Measurements from ENCODE around the gene ARHGAP8. TPM values are rescaled to one million over a fixed set of nuclear protein-coding genes. Genes with fewer than 3 reads are reported as not detected.

Gene ARHGAP8
- total and polyA plus RNA-seq, 2 experiments from 2014 or later: 62.8 to 64.9 TPM

DNA sequence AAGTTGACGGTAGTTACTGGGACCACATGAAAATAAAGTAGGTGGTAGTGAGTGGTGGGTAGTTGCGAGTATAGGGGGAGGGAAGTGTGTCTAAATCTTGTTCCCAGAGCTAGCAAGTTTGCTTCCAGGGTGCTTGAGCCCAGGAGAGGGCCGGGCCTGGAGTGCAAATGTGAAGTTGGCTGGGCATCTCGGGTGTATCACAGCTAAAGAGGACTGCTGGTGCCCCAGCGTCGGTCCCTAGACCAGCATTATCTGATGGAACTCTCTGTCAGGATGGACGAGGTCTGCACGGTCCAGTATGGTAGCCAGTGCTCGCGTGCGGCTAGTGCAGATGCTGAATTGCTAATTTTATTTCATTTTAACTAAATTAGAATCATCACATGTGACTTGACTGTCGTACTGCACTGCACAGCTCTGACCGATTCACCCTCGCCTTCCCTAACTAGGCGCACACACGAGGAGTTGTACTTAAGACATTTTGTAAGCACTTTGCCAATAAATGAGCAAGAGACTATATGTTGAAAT lies 75.4 kb downstream of the ARHGAP8 start:
- H2AFZ ChIP-seq: no peak overlapping the region
- H3K4me2 ChIP-seq: no peak overlapping the region
- no peak overlapping the region for H3K27ac ChIP-seq (ENCODE audit: low read depth)
- DNase-seq (ENCODE audit: low spot score) (no peak), ATAC-seq (peak; percentile 17)
- H3K36me3 ChIP-seq (ENCODE audit: insufficient read depth): peaks cover under 1% of the 10 kb centered on the region; the same call in 1 of the 2 replicates
- H3K79me2 ChIP-seq (replicated peaks; ENCODE audit: insufficient read depth): no peaks in the 10 kb centered on the region
- no peaks in the 10 kb centered on the region; the same call in 1 of the 3 replicates for H3K9me3 Mint-ChIP-seq
- H3F3A ChIP-seq (replicated peaks; ENCODE audit: low read depth): no peaks in the 10 kb centered on the region
- peaks cover 7% of the 10 kb centered on the region; the same call in 1 of the 2 replicates for H4K20me1 ChIP-seq (replicated peaks; ENCODE audit: insufficient read depth)
- no peaks in the 10 kb centered on the region for H3K4me1 ChIP-seq (ENCODE audit: insufficient read depth)
- TF ChIP-seq, protein P1, sequence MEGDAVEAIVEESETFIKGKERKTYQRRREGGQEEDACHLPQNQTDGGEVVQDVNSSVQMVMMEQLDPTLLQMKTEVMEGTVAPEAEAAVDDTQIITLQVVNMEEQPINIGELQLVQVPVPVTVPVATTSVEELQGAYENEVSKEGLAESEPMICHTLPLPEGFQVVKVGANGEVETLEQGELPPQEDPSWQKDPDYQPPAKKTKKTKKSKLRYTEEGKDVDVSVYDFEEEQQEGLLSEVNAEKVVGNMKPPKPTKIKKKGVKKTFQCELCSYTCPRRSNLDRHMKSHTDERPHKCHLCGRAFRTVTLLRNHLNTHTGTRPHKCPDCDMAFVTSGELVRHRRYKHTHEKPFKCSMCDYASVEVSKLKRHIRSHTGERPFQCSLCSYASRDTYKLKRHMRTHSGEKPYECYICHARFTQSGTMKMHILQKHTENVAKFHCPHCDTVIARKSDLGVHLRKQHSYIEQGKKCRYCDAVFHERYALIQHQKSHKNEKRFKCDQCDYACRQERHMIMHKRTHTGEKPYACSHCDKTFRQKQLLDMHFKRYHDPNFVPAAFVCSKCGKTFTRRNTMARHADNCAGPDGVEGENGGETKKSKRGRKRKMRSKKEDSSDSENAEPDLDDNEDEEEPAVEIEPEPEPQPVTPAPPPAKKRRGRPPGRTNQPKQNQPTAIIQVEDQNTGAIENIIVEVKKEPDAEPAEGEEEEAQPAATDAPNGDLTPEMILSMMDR (conservative IDR thresholded peaks at IDR 0.05; ENCODE audit: low read depth in 2 of 2): no peak
- TF ChIP-seq ZNF331 (CRISPR knock-in tag; IDR thresholded peaks at IDR 0.05; ENCODE audit: low read depth): no peak
- no peak for TF ChIP-seq EZH2phosphoT487 (IDR thresholded peaks at IDR 0.05; ENCODE audit: unreplicated experiment)
- TF ChIP-seq REST (IDR thresholded peaks at IDR 0.05; ENCODE audit: unreplicated experiment): no peak
- TF ChIP-seq POLR2AphosphoS5 (IDR thresholded peaks at IDR 0.05; ENCODE audit: low read depth): no peak
- no peak for TF ChIP-seq NANOG (IDR thresholded peaks at IDR 0.05; ENCODE audit: borderline replicate concordance)
- TF ChIP-seq STAT1 (IDR thresholded peaks at IDR 0.05; ENCODE audit: unreplicated experiment): no peak
- TF ChIP-seq JUNB (IDR thresholded peaks at IDR 0.05; ENCODE audit: unreplicated experiment): no peak
- TF ChIP-seq EZH2 (IDR thresholded peaks at IDR 0.05; ENCODE audit: low read depth, unreplicated experiment): no peak
- TF ChIP-seq CREB1 (CRISPR knock-in tag; IDR thresholded peaks at IDR 0.05; ENCODE audit: low read depth): no peak
- TF ChIP-seq, protein P2, sequence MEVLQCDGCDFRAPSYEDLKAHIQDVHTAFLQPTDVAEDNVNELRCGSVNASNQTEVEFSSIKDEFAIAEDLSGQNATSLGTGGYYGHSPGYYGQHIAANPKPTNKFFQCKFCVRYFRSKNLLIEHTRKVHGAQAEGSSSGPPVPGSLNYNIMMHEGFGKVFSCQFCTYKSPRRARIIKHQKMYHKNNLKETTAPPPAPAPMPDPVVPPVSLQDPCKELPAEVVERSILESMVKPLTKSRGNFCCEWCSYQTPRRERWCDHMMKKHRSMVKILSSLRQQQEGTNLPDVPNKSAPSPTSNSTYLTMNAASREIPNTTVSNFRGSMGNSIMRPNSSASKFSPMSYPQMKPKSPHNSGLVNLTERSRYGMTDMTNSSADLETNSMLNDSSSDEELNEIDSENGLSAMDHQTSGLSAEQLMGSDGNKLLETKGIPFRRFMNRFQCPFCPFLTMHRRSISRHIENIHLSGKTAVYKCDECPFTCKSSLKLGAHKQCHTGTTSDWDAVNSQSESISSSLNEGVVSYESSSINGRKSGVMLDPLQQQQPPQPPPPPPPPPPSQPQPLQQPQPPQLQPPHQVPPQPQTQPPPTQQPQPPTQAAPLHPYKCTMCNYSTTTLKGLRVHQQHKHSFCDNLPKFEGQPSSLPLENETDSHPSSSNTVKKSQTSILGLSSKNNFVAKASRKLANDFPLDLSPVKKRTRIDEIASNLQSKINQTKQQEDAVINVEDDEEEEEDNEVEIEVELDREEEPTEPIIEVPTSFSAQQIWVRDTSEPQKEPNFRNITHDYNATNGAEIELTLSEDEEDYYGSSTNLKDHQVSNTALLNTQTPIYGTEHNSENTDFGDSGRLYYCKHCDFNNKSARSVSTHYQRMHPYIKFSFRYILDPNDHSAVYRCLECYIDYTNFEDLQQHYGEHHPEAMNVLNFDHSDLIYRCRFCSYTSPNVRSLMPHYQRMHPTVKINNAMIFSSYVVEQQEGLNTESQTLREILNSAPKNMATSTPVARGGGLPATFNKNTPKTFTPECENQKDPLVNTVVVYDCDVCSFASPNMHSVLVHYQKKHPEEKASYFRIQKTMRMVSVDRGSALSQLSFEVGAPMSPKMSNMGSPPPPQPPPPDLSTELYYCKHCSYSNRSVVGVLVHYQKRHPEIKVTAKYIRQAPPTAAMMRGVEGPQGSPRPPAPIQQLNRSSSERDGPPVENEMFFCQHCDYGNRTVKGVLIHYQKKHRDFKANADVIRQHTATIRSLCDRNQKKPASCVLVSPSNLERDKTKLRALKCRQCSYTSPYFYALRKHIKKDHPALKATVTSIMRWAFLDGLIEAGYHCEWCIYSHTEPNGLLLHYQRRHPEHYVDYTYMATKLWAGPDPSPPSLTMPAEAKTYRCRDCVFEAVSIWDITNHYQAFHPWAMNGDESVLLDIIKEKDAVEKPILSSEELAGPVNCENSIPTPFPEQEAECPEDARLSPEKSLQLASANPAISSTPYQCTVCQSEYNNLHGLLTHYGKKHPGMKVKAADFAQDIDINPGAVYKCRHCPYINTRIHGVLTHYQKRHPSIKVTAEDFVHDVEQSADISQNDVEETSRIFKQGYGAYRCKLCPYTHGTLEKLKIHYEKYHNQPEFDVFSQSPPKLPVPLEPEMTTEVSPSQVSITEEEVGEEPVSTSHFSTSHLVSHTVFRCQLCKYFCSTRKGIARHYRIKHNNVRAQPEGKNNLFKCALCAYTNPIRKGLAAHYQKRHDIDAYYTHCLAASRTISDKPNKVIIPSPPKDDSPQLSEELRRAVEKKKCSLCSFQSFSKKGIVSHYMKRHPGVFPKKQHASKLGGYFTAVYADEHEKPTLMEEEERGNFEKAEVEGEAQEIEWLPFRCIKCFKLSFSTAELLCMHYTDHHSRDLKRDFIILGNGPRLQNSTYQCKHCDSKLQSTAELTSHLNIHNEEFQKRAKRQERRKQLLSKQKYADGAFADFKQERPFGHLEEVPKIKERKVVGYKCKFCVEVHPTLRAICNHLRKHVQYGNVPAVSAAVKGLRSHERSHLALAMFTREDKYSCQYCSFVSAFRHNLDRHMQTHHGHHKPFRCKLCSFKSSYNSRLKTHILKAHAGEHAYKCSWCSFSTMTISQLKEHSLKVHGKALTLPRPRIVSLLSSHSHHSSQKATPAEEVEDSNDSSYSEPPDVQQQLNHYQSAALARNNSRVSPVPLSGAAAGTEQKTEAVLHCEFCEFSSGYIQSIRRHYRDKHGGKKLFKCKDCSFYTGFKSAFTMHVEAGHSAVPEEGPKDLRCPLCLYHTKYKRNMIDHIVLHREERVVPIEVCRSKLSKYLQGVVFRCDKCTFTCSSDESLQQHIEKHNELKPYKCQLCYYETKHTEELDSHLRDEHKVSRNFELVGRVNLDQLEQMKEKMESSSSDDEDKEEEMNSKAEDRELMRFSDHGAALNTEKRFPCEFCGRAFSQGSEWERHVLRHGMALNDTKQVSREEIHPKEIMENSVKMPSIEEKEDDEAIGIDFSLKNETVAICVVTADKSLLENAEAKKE (CRISPR knock-in tag; IDR thresholded peaks at IDR 0.05): no peak
- no peak for TF ChIP-seq ZNF114 (CRISPR knock-in tag; IDR thresholded peaks at IDR 0.05)
- TF ChIP-seq, protein P3, sequence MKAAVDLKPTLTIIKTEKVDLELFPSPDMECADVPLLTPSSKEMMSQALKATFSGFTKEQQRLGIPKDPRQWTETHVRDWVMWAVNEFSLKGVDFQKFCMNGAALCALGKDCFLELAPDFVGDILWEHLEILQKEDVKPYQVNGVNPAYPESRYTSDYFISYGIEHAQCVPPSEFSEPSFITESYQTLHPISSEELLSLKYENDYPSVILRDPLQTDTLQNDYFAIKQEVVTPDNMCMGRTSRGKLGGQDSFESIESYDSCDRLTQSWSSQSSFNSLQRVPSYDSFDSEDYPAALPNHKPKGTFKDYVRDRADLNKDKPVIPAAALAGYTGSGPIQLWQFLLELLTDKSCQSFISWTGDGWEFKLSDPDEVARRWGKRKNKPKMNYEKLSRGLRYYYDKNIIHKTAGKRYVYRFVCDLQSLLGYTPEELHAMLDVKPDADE (IDR thresholded peaks at IDR 0.05): no peak
- no peaks in the 10 kb centered on the region for H3K9me2 ChIP-seq (ENCODE audit: insufficient read depth)
- peaks cover 47% of the 10 kb centered on the region for H3K36me3 Mint-ChIP-seq (ENCODE audit: low read depth)
- no peak overlapping the region for H3K4me3 ChIP-seq
- H3K27me3 ChIP-seq (ENCODE audit: insufficient read depth): no peaks in the 10 kb centered on the region
- H3K27me3 Mint-ChIP-seq (ENCODE audit: insufficient read depth, low read depth, poor library complexity): peaks cover 5% of the 10 kb centered on the region
- no peak overlapping the region for H3K4me3 Mint-ChIP-seq
- no peak overlapping the region for H3K27ac Mint-ChIP-seq
- H3K4me1 Mint-ChIP-seq: peaks cover 2% of the 10 kb centered on the region; the same call in 1 of the 3 replicates
